Measurements from ENCODE around the gene SLC35G3.
"Not testable (repeated sequence)": the region's sequence is repeated elsewhere in the genome, so short reads cannot be mapped to it uniquely, and the experiment has no call there.

SLC35G3 gene

DNA sequence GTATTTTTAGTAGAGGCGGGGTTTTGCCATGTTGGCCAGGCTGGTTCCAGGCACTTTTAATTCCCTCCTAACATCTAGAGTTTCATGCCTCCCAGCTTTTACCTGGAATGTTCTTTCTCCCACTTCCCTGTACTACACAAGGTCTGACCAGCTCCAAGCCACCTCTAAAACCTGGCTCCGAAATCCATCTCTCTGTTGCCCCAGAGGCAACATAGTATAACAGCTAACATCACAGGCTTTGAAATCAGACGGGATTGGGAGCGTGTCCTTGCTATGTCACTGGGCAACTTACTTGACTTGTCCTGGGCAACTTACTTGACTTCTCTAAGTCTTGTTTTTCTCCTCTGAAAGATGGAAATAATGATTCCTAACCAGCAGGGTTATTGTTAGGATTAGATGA lies 31.4 kb downstream of the SLC35G3 start:
- DNase-seq = no peak

DNA sequence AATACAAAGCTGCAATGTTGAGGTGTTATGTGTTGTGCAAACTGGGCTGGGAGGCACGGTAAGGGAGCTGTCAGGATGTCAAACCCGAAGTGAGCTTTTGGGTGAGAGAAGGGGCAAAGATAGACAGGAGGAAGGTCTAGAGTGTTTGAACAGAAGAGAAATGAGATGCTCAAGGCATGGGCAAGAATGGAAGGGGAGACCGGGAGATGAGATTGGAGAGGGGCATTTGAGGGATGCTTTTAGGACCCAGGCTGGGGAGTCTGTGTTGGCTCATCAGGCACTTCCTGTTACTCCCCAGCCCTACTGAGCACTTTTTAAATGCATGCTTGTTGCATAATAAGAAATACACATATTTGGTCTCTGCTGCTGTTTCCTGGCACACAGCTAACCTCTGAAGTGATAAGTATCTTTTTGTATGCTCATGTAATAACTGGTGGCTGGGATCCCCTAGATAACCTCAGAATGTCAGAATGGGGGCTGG lies 32.9 kb downstream of the SLC35G3 start:
- DNase-seq = peak; percentile 4 to 22

DNA sequence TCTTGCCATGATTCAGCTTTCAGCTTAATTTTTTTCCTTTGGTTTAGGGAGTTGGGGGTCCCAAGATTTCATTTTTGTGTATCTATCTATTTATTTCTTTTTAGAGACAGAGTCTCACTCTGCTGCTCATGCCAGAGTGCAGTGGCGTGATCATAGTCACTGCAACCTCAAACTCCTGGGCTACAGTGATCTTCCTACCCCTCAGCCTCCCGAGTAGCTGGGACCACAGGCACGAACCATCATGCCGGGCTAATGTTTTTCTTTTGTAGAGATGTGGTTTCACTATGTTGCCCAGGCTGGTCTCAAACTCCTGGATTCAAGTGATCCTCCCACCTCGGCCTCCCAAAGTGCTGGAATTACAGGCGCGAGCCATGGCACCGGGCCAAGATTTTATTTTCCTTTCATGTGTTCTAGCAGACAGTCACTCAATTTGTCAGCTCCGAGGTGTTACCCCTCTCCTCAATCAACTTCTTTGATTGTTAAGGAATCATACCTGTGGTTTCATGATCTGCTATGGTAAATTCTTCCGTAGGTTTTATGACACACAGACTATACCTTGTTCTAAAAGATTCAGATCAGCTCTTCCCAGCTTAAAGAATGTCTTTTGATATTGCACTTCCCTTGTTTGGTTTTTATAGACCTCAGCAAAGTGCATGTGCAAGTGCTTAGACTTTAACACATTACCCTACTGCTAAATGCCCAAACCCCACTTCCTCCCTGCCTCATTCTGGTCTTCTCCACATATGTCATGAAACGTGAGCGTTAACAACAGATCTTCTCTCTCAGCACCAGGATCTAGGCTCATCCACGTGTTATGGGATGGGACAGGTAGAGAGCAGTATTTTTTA lies 33.6 kb downstream of the SLC35G3 start:
- no peak for DNase-seq

DNA sequence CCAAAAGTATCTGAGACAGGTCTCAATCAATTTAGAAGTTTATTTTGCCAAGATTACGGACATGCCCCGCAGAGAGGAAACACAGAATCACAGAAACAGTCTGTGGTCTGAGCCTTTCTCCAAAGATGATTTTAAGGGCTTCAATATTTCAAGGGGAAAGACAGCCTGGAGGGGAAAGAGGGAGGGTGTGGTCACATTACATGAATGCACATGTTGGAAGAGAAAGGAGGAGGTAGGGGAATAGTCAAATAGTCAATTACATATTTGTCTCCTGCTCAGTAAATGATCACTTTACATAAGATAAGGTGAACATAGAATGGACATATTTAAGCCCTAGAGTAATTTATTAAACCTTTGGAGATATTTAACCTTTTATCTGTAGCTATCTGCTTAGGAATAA lies 34.3 kb downstream of the SLC35G3 start:
- no peak for DNase-seq

DNA sequence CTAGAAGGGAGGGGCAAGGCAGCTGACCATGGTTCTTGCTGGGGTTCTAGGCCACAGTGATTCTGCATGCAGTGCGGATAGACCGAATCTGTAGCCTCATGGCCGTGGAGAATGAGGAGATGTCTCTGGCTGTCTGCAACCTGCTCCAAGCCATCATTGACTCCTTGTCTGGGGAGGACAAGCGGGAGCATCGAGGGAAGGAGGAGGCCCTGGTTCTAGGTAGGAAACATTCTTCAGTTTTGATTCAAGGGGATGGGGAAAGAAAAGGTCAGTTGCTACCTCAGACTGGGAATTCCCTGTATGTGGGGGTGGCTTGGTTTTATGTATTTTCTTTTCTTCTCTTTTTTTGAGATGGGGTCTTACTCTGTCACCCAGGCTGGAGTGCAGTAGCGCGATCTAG lies 38.9 kb downstream of the SLC35G3 start:
- DNase-seq = no peak

DNA sequence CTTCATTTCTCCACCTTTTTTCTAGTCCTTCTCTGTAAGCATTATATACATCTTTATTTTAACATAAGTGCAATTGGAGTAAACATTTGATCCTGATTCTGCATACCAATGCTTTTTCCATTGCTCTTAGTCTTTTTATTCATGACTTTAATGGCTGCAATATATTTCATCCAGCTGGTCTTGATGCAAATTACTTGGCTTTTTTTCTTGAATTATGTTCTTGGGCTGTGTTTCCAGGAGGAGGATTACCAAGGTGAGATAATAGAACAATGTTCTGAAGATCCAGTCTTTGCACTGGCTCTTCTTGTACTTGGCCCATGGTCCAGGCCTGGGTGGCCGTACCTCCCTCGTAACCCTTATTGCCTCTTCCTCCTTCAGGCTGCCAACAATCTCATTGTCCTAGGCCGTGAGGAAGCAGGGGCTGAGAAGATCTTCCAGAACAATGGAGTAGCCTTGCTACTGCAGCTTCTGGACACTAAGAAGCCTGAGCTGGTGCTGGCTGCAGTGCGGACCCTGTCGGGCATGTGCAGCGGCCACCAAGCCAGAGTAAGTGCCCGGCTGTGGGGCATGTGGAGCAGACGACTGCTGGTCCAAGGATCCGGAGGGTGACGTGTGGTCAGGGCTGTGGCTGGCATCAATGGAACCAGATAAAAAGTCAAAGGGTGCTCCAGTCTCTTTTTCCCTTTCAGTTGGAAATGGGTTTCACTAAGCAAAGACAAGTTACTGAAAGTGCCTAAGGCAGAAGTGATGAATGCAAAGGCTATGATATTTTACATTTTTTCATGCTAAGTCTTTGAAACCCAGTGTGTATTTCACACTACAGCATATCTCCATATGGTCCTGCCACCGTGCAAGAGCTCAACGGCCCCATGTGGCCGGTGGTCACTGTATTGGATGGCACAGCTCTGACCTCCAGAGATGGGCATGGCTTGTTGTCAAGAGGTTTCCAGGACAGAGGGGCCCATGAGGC lies 39.7 kb downstream of the SLC35G3 start:
- DNase-seq = no peak

DNA sequence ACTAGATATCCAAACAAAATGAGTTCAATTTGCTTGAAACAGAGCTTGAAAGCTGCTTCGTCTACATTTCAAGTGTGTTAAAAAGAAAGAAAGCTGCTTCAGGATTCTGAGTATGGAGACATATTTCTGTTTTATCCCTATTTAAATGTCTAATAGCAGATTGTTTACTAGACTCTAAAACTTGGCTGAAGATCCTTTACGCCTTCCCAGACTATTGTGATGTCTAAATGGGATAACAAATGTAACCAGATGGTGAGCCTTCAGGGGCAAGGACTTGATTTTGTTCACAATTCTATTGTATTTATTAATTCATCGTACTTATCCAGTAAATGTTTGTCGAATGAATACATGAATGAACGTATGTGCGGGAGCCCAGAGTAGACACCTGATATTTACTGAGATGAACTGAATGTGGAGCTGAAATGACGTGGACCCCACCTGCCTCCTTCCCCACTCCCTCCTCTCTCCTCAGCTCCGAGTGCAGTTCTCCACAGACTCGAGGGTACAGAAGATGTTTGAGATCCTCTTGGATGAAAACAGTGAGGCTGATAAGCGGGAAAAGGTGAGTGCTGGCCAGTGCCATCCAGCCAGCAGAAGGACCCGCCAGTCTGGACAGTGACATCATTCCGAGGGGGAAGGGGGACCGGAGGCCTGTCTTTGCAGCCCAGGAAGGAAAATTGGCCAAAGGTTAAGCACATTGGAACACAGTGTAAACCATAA lies 41.6 kb downstream of the SLC35G3 start:
- no peak for DNase-seq

DNA sequence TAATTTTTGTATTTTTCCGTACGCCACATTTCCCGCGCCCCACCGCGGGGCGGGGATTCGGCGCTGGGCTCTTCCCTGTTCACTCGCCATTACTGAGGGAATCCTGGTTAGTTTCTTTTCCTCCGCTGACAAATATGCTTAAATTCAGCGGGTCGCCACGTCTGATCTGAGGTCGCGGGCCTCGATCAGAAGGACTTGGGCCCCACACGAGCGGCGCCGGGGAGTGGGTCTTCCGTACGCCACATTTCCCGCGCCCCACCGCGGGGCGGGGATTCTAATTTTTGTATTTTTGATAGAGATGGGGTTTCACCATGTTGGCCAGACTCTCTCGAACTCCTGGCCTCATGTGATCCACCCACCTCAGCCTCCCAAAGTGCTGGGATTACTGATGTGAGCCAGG lies 43.1 kb downstream of the SLC35G3 start:
- DNase-seq = not testable (repeated sequence)

DNA sequence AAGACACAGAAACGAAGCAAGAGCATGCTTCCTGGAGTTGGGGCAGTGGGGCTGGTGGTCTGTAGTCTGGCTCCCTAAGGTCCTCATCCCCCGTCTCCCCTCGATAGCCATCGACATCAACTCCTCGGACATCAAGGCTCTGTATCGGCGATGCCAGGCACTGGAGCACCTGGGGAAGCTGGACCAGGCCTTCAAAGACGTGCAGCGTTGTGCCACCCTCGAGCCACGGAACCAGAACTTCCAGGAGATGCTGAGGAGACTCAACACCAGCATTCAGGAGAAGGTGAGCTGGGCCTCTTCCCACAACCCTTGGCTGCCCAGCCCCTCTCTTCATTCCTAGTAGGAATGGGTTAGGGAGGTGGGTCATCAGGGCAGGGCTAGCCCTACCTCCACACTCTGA lies 44.3 kb downstream of the SLC35G3 start:
- no peak for DNase-seq

DNA sequence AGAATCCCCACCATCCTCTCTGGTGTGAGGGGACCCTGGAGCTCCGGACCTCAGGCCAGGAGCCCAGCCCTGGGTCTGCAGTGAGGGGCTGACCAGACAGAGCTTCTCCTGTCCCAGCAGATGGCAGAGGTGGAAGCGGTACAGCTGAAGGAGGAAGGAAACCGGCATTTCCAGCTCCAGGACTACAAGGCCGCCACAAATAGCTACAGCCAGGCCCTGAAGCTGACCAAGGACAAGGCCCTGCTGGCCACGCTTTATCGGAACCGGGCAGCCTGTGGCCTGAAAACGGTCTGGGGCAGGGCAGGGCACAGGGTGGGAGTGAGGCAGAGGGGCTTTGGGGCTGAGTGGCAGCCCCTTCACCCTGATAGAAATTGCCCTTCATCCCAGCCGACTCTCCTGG lies 46.0 kb downstream of the SLC35G3 start:
- no peak for DNase-seq

DNA sequence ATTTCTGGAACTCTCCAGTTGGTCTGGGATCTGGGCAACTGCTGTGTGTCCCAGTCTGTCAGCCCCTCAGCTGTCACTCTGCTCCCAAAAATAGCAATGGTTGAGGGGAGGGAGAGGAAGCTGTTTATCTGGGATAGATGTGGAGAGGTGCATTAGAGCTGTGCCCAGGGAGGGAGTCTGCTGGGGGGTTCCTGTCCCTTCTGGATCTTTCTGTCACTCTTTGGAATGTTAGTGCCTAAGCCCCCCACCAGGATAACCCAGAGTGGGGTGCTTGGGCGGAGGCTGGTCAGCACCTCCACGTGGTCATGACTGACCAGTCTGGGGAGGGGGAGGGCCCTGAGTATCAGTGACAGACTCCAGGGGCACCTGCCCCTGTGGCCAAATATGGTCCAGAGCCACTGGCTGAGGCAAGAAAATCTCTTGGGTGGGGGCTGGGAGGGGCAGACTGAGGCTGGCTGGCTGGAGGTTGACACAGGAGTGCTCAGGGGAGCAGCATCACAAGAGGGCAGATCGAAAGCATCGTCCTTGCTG lies 46.8 kb downstream of the SLC35G3 start, which contains the start of gene UNC45B:
Gene UNC45B (plus strand): TSS at position 443 of the 531 bp plus-strand sequence. CDS start 447 bp downstream, outside the sequence.
- DNase-seq = no peak

DNA sequence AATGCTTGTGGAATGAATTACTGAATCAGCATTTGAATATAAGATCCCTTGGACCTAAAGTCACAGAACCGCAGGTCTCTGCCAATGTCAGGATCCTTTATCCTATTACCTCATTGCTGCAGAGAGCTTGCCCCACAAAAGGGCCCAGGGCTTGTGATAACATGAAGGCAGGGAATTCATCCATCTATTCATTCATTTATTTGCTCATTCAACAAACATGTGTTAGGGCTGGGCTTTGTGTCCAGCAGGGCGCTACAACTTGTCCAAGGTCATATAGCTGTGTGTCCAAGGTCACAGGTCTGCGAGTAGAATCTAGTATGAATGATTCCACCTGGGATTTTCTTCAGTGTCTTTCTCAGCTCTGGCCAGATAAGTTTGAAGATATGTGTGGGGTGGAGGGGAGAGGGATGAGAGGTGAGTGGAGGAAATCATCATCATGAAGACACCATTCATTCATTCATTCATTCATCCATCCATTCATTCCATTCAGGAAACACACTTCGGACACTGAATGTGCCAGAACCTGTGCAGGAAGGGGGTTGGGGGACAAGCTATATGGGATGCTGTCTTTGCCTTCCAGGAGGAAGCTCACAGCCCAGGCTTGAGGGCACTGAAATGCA lies 47.9 kb downstream of the SLC35G3 start:
- DNase-seq = no peak

DNA sequence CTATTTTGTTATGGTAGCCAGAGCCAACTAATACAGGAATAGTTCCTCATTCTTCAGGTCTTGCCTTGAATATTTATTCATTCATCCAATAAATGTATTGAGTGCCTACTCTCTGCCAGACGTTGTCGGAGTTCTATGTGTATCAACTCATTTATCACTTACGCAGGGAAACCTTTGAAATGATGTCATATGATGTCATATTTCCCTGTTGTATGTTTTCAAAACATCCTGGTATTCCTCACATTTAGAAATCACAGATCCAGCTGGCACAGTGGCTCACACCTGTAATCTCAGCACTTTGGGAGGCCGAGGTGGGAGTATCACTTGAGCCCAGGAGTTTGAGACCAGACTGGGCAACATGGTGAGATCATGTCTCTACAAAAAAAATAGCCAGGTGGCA lies 49.4 kb downstream of the SLC35G3 start:
- DNase-seq = no peak

Measured in Kasumi-1 (cell line).